ENCODE measurements around the gene GRIK3.

The GRIK3 gene

GRCh38 chr1:36847761-36848160 is 186.6 kb downstream of the GRIK3 start:
- no peaks in the 10 kb centered on the region for H3K36me3 ChIP-seq (ENCODE audit: insufficient read depth, low read length)
- H3K27ac ChIP-seq (ENCODE audit: low read depth, low read length), result peak overlapping the region; percentile 75; the same call in 1 of the 2 replicates
- H3K9me3 ChIP-seq (ENCODE audit: insufficient read depth, low read depth, low read length), result no peaks in the 10 kb centered on the region
- H3K4me1 ChIP-seq (ENCODE audit: insufficient read depth, low read length), result peaks cover 20% of the 10 kb centered on the region
- H3K9ac ChIP-seq (ENCODE audit: low read depth, low read length), result no peak overlapping the region
- H3K27me3 ChIP-seq (ENCODE audit: insufficient read depth, low read length), result no peaks in the 10 kb centered on the region
- no peak overlapping the region for H3K4me3 ChIP-seq (ENCODE audit: low read length)
- WGBS, result 2% methylated on average over 2 of the region's 2 CpGs

- no peak overlapping the region for H3K4me3 ChIP-seq (ENCODE audit: low read length)
- H3K9me3 ChIP-seq (ENCODE audit: insufficient read depth, low read depth, low read length), result no peaks in the 10 kb centered on the region
- H3K4me1 ChIP-seq (ENCODE audit: insufficient read depth, low read length), result peaks cover 24% of the 10 kb centered on the region
- 20% methylated on average over 1 of the region's 1 CpG for WGBS
- no peak overlapping the region for H3K9ac ChIP-seq (ENCODE audit: low read depth, low read length)
- H3K36me3 ChIP-seq (ENCODE audit: insufficient read depth, low read length), result no peaks in the 10 kb centered on the region
- peak overlapping the region; percentile 75; the same call in 1 of the 2 replicates for H3K27ac ChIP-seq (ENCODE audit: low read depth, low read length)
- no peaks in the 10 kb centered on the region for H3K27me3 ChIP-seq (ENCODE audit: insufficient read depth, low read length)
Measured at GRCh38 chr1:36847186-36847585, 187.1 kb downstream of the GRIK3 start.

GRCh38 chr1:36846357-36846756 is 188.0 kb downstream of the GRIK3 start:
- Histone ChIP-seq H3K9ac (ENCODE audit: low read depth, low read length) (no peak overlapping the region), H3K4me3 (ENCODE audit: low read length) (no peak overlapping the region), H3K27me3 (ENCODE audit: insufficient read depth, low read length) (no peaks in the 10 kb centered on the region), H3K4me1 (ENCODE audit: insufficient read depth, low read length) (peaks cover 27% of the 10 kb centered on the region), H3K9me3 (ENCODE audit: insufficient read depth, low read depth, low read length) (no peaks in the 10 kb centered on the region), H3K27ac (ENCODE audit: low read depth, low read length) (no peak overlapping the region), H3K36me3 (ENCODE audit: insufficient read depth, low read length) (no peaks in the 10 kb centered on the region)
- WGBS, result 20% methylated on average over 1 of the region's 1 CpG

- Histone ChIP-seq H3K9me3 (ENCODE audit: insufficient read depth, low read depth, low read length) (no peaks in the 10 kb centered on the region), H3K27me3 (ENCODE audit: insufficient read depth, low read length) (no peaks in the 10 kb centered on the region), H3K4me3 (ENCODE audit: low read length) (no peak overlapping the region), H3K36me3 (ENCODE audit: insufficient read depth, low read length) (no peaks in the 10 kb centered on the region), H3K27ac (ENCODE audit: low read depth, low read length) (no peak overlapping the region), H3K4me1 (ENCODE audit: insufficient read depth, low read length) (peaks cover 27% of the 10 kb centered on the region), H3K9ac (ENCODE audit: low read depth, low read length) (no peak overlapping the region)
- WGBS, result 89% methylated on average over 14 of the region's 14 CpGs
Measured at GRCh38 chr1:36845802-36846201, 188.5 kb downstream of the GRIK3 start.

- no peaks in the 10 kb centered on the region for H3K27me3 ChIP-seq (ENCODE audit: insufficient read depth, low read length)
- no peak overlapping the region for H3K4me3 ChIP-seq (ENCODE audit: low read length)
- H3K9me3 ChIP-seq (ENCODE audit: insufficient read depth, low read depth, low read length), result no peaks in the 10 kb centered on the region
- no peak overlapping the region for H3K9ac ChIP-seq (ENCODE audit: low read depth, low read length)
- 80% methylated on average over 9 of the region's 9 CpGs for WGBS
- H3K27ac ChIP-seq (ENCODE audit: low read depth, low read length), result no peak overlapping the region
- H3K36me3 ChIP-seq (ENCODE audit: insufficient read depth, low read length), result no peaks in the 10 kb centered on the region
- H3K4me1 ChIP-seq (ENCODE audit: insufficient read depth, low read length), result peaks cover 27% of the 10 kb centered on the region
Measured at GRCh38 chr1:36844917-36845316, 189.4 kb downstream of the GRIK3 start.

- Histone ChIP-seq H3K4me3 (ENCODE audit: low read length) (no peak overlapping the region), H3K27ac (ENCODE audit: low read depth, low read length) (no peak overlapping the region), H3K27me3 (ENCODE audit: insufficient read depth, low read length) (no peaks in the 10 kb centered on the region), H3K9ac (ENCODE audit: low read depth, low read length) (no peak overlapping the region), H3K36me3 (ENCODE audit: insufficient read depth, low read length) (no peaks in the 10 kb centered on the region), H3K4me1 (ENCODE audit: insufficient read depth, low read length) (peaks cover 27% of the 10 kb centered on the region), H3K9me3 (ENCODE audit: insufficient read depth, low read depth, low read length) (no peaks in the 10 kb centered on the region)
- 88% methylated on average over 11 of the region's 11 CpGs for WGBS
Measured at GRCh38 chr1:36843906-36844610, 190.3 kb downstream of the GRIK3 start.

GRCh38 chr1:36843027-36843426 is 191.3 kb downstream of the GRIK3 start:
- Histone ChIP-seq H3K27me3 (ENCODE audit: insufficient read depth, low read length) (no peaks in the 10 kb centered on the region), H3K4me3 (ENCODE audit: low read length) (no peak overlapping the region), H3K27ac (ENCODE audit: low read depth, low read length) (no peak overlapping the region), H3K9ac (ENCODE audit: low read depth, low read length) (no peak overlapping the region), H3K4me1 (ENCODE audit: insufficient read depth, low read length) (peaks cover 19% of the 10 kb centered on the region), H3K36me3 (ENCODE audit: insufficient read depth, low read length) (no peaks in the 10 kb centered on the region), H3K9me3 (ENCODE audit: insufficient read depth, low read depth, low read length) (no peaks in the 10 kb centered on the region)
- WGBS, result 91% methylated on average over 11 of the region's 11 CpGs

- Histone ChIP-seq H3K27me3 (ENCODE audit: insufficient read depth, low read length) (no peaks in the 10 kb centered on the region), H3K4me1 (ENCODE audit: insufficient read depth, low read length) (peaks cover 14% of the 10 kb centered on the region), H3K36me3 (ENCODE audit: insufficient read depth, low read length) (no peaks in the 10 kb centered on the region), H3K9ac (ENCODE audit: low read depth, low read length) (no peak overlapping the region), H3K4me3 (ENCODE audit: low read length) (no peak overlapping the region), H3K9me3 (ENCODE audit: insufficient read depth, low read depth, low read length) (no peaks in the 10 kb centered on the region), H3K27ac (ENCODE audit: low read depth, low read length) (no peak overlapping the region)
- WGBS, result 52% methylated on average over 7 of the region's 7 CpGs
Measured at GRCh38 chr1:36842448-36842847, 191.9 kb downstream of the GRIK3 start.

- 92% methylated on average over 2 of the region's 2 CpGs for WGBS
- no peaks in the 10 kb centered on the region for H3K9me3 ChIP-seq (ENCODE audit: insufficient read depth, low read depth, low read length)
- H3K9ac ChIP-seq (ENCODE audit: low read depth, low read length), result no peak overlapping the region
- H3K27ac ChIP-seq (ENCODE audit: low read depth, low read length), result no peak overlapping the region
- H3K36me3 ChIP-seq (ENCODE audit: insufficient read depth, low read length), result no peaks in the 10 kb centered on the region
- no peaks in the 10 kb centered on the region for H3K27me3 ChIP-seq (ENCODE audit: insufficient read depth, low read length)
- H3K4me3 ChIP-seq (ENCODE audit: low read length), result no peak overlapping the region
- H3K4me1 ChIP-seq (ENCODE audit: insufficient read depth, low read length), result peaks cover 7% of the 10 kb centered on the region
Measured at GRCh38 chr1:36839485-36839884, 194.8 kb downstream of the GRIK3 start.

- Histone ChIP-seq H3K9ac (ENCODE audit: low read depth, low read length) (no peak overlapping the region), H3K27me3 (ENCODE audit: insufficient read depth, low read length) (no peaks in the 10 kb centered on the region), H3K9me3 (ENCODE audit: insufficient read depth, low read depth, low read length) (no peaks in the 10 kb centered on the region), H3K4me3 (ENCODE audit: low read length) (no peak overlapping the region), H3K4me1 (ENCODE audit: insufficient read depth, low read length) (peaks cover 7% of the 10 kb centered on the region), H3K27ac (ENCODE audit: low read depth, low read length) (no peak overlapping the region), H3K36me3 (ENCODE audit: insufficient read depth, low read length) (no peaks in the 10 kb centered on the region)
- 87% methylated on average over 5 of the region's 8 CpGs for WGBS
Measured at GRCh38 chr1:36838888-36839287, 195.4 kb downstream of the GRIK3 start.

GRCh38 chr1:36836916-36837315 is 197.4 kb downstream of the GRIK3 start:
- Histone ChIP-seq H3K9me3 (ENCODE audit: insufficient read depth, low read depth, low read length) (no peaks in the 10 kb centered on the region), H3K4me3 (ENCODE audit: low read length) (no peak overlapping the region), H3K27ac (ENCODE audit: low read depth, low read length) (no peak overlapping the region), H3K27me3 (ENCODE audit: insufficient read depth, low read length) (no peaks in the 10 kb centered on the region), H3K4me1 (ENCODE audit: insufficient read depth, low read length) (peaks cover under 1% of the 10 kb centered on the region; the same call in 1 of the 2 replicates), H3K36me3 (ENCODE audit: insufficient read depth, low read length) (no peaks in the 10 kb centered on the region), H3K9ac (ENCODE audit: low read depth, low read length) (no peak overlapping the region)
- 67% methylated on average over 3 of the region's 3 CpGs for WGBS
